GM12878 (cell line): ENCODE data around the gene HUWE1. TPM values are rescaled to one million over a fixed set of nuclear protein-coding genes. Genes with fewer than 3 reads are reported as not detected.

Experiments used
- ATAC-seq: fragments of 200-7000 bp; cut with Tn5 transposase; 3 replicates; pipeline ENCODE4 v1.9.1; 2020; ENCODE audit warnings: mild to moderate bottlenecking, moderate library complexity
- BruUV-seq: library from RNA; stranded (reverse); fragments of 400-500 nt; replicated peaks from 2 replicates; lab custom pipeline; 2021; lab: Mats Ljungman, UMichigan
- CTCF ChIA-PET: fragments of 300-600 bp; sonication (Branson Sonifier 250); formaldehyde crosslinking; extraction: SDS; loops from one replicate; lab custom pipeline; 2021; ENCODE audit warnings: inconsistent platforms; lab: Yijun Ruan, JAX
- POLR2A ChIA-PET: fragments of 350-600 bp; formaldehyde crosslinking; extraction: SDS; loops from one replicate; lab custom pipeline; 2021; ENCODE audit warnings: inconsistent platforms; lab: Charles Lee
- RAD21 ChIA-PET: fragments of 300-600 bp; sonication (Branson Sonifier 250); formaldehyde crosslinking; loops from one replicate; lab custom pipeline; 2023; ENCODE audit warnings: antibody characterized with exemption; ENCODE audit not compliant: unreplicated experiment; lab: Charles Lee
- SMC1A ChIA-PET: fragments of 300-600 bp; sonication (Branson Sonifier 250); formaldehyde crosslinking; loops from one replicate; lab custom pipeline; 2023; ENCODE audit not compliant: unreplicated experiment, uncharacterized antibody; lab: Charles Lee
- DNase-seq: peaks from one replicate; pipeline ENCODE4 v3.0.0-alpha.2; 2011; ENCODE audit warnings: low read depth, low spot score
- FAIRE-seq: peaks from 3 replicates; lab custom pipeline; 2011; peaks lifted over from hg19 to GRCh38; lab: Jason Lieb, UNC
- H2AFZ ChIP-seq: 2 replicates; pipeline ENCODE4 v1.6.0; 2011; ENCODE audit warnings: low read depth, low read length, control low read depth; ENCODE audit not compliant: control insufficient read depth
- H3K27ac ChIP-seq: 2 replicates; pipeline ENCODE4 v1.5.1; 2011; ENCODE audit warnings: control low read depth; ENCODE audit not compliant: control insufficient read depth, insufficient read depth
- H3K27me3 ChIP-seq, 2 experiments: replicated peaks in 1 of 2; 2 replicates each; pipeline versions ENCODE4 v1.6.0 to v1.6.1; 2011; ENCODE audit warnings: low read length in 1 of 2; ENCODE audit not compliant: control insufficient read depth in 2 of 2, insufficient read depth in 2 of 2
- H3K36me3 ChIP-seq, 2 experiments: 2 replicates each; pipeline ENCODE4 v1.5.1; 2011; ENCODE audit warnings: low read length in 1 of 2; ENCODE audit not compliant: control insufficient read depth in 2 of 2, insufficient read depth in 2 of 2
- H3K4me1 ChIP-seq: 2 replicates; pipeline ENCODE4 v1.6.1; 2011; ENCODE audit warnings: mild to moderate bottlenecking, low read length, moderate library complexity, mixed read lengths; ENCODE audit not compliant: control insufficient read depth, insufficient read depth
- H3K4me2 ChIP-seq: 2 replicates; pipeline ENCODE4 v1.6.0; 2011; ENCODE audit warnings: control low read depth; ENCODE audit not compliant: control insufficient read depth, insufficient read depth
- H3K4me3 ChIP-seq: fragments of 200-600 bp; sonication (generic); 2 replicates; pipeline ENCODE4 v1.5.1; 2016
- H3K79me2 ChIP-seq: 2 replicates; pipeline ENCODE4 v1.6.0; 2011; ENCODE audit warnings: low read length; ENCODE audit not compliant: control insufficient read depth, insufficient read depth
- H3K9ac ChIP-seq: 2 replicates; pipeline ENCODE4 v1.8.0; 2011; ENCODE audit warnings: low read length, control low read depth, mixed read lengths; ENCODE audit not compliant: control insufficient read depth, insufficient read depth
- H3K9me3 ChIP-seq: replicated peaks from 3 replicates; pipeline ENCODE4 v1.5.1; 2011; ENCODE audit warnings: mild to moderate bottlenecking, low read length; ENCODE audit not compliant: control insufficient read depth, insufficient read depth
- H4K20me1 ChIP-seq: 2 replicates; pipeline ENCODE4 v1.6.0; 2011; ENCODE audit not compliant: control insufficient read depth, insufficient read depth
- CBX5 ChIP-seq: sonication (generic); IDR thresholded peaks from 2 replicates; pipeline ENCODE4 v1.6.1; 2016; ENCODE audit warnings: low read depth, moderate library complexity, mild to moderate bottlenecking, inconsistent platforms
- EGR1 ChIP-seq, 2 experiments: IDR thresholded peaks; 1 replicate in 1 of 2; 2 replicates in 1 of 2; pipeline ENCODE4 v1.6.1; 2011 to 2012; ENCODE audit warnings: low read depth in 2 of 2, low read length in 2 of 2, borderline replicate concordance in 1 of 2, mild to moderate bottlenecking in 1 of 2, moderate library complexity in 1 of 2
- ETV6 ChIP-seq, 2 experiments: fragments of 450-650 bp in 1 of 2; IDR thresholded peaks in 1 of 2; conservative IDR thresholded peaks in 1 of 2; 2 replicates each; pipeline ENCODE4 v1.6.1; 2014; ENCODE audit warnings: antibody characterized with exemption in 1 of 2, borderline replicate concordance in 1 of 2, low read depth in 1 of 2, mild to moderate bottlenecking in 1 of 2, moderate library complexity in 1 of 2
- GATAD2B ChIP-seq: fragments of 450-650 bp; conservative IDR thresholded peaks from 2 replicates; pipeline ENCODE4 v1.6.1; 2017; ENCODE audit warnings: low read depth, mild to moderate bottlenecking, moderate library complexity
- NR2C1 ChIP-seq: fragments of 450-650 bp; IDR thresholded peaks from 2 replicates; pipeline ENCODE4 v1.6.1; 2017; ENCODE audit warnings: antibody characterized with exemption, mild to moderate bottlenecking, moderate library complexity
- POLR2AphosphoS5 ChIP-seq: IDR thresholded peaks from 2 replicates; pipeline ENCODE4 v1.6.1; 2011; ENCODE audit warnings: mild to moderate bottlenecking, low read length, inconsistent platforms
- SMC3 ChIP-seq: IDR thresholded peaks from 2 replicates; pipeline ENCODE4 v1.6.1; 2011; ENCODE audit warnings: low read length, improper control_type of control experiment, borderline replicate concordance
- SREBF1 ChIP-seq: IDR thresholded peaks from 2 replicates; pipeline ENCODE4 v1.6.1; 2012; ENCODE audit warnings: mild to moderate bottlenecking, low read length
- SRF ChIP-seq, 2 experiments: IDR thresholded peaks; 2 replicates each; pipeline ENCODE4 v1.6.1; 2011; ENCODE audit warnings: low read depth in 2 of 2, low read length in 2 of 2, mild to moderate bottlenecking in 1 of 2, moderate library complexity in 1 of 2
- ZNF384 ChIP-seq: IDR thresholded peaks from 2 replicates; pipeline ENCODE4 v1.6.1; 2012; ENCODE audit warnings: low read depth, mild to moderate bottlenecking, low read length, improper control_type of control experiment, borderline replicate concordance
- WGBS: methylation state at CpG from one replicate; pipeline ENCODE4 v1.1.6; 2016; ENCODE audit warnings: low lambda C conversion rate; ENCODE audit not compliant: insufficient replicate concordance, insufficient coverage; ENCODE audit errors: missing lambda C conversion rate; 5-methylcytosine and 5-hydroxymethylcytosine counted together
- in situ Hi-C: fragments of 300-500 bp; cut with MboI; formaldehyde crosslinking; loops from 9 replicates; pipeline ENCODE4 v1.14.3; 2018; ENCODE audit warnings: mixed read lengths
- intact Hi-C: fragments of 100-400 bp; cut with micrococcal nuclease; formaldehyde crosslinking; loops from one replicate; pipeline ENCODE4 v1.14.2; 2022; ENCODE audit not compliant: unreplicated experiment
- polyA plus RNA-seq, 11 experiments: library from polyadenylated mRNA; depleted of rRNA in 4 of 11; unstranded in 6 of 11; stranded (reverse) in 5 of 11; fragments of >200 nt; fragmentation: Nextera tagmentation in 4 of 11; fragmentation: Illumina TruSeq in 1 of 11; extraction: Ambion mirVana in 4 of 11; extraction: Trizol in 1 of 11; gene quantifications; 1 replicate in 1 of 11; 2 replicates in 10 of 11; pipeline versions ENCODE4 v1.2.1 to v1.2.3, GENCODE V29; 2011 to 2016; ENCODE audit warnings: inconsistent platforms in 2 of 11, missing spikeins in 2 of 11, low read depth in 1 of 11
- total RNA-seq, 4 experiments: library from RNA; depleted of rRNA in 3 of 4; stranded (reverse); fragments of >200 nt in 3 of 4; fragmentation: Illumina TruSeq in 1 of 4; extraction: Trizol in 1 of 4; gene quantifications; 2 replicates each; pipeline versions ENCODE4 v1.2.1 to v1.2.3, GENCODE V29; 2013 to 2021
- TF ChIP-seq, protein P1 (sequence below): fragments of 450-650 bp; IDR thresholded peaks from 2 replicates; pipeline ENCODE4 v1.6.1; 2018; ENCODE audit warnings: mild to moderate bottlenecking, low read depth, moderate library complexity; ENCODE audit not compliant: partially characterized antibody
- TF ChIP-seq, protein P2 (sequence below): fragments of 450-650 bp; formaldehyde crosslinking; IDR thresholded peaks from 2 replicates; pipeline ENCODE4 v1.4.0; 2022; ENCODE audit warnings: mild to moderate bottlenecking, moderate library complexity

Gene HUWE1
- total and polyA plus RNA-seq, 10 of the 15 experiments (the other 5 are each of a cell fraction or from before 2014, with no cell fraction given) = 35.9 to 280 (median 100) TPM

- intact Hi-C loops = no loop called here
- H3K36me3 ChIP-seq = peaks cover 15 to 36% of the 10 kb centered on the region in 2 experiments; a peak in 3 of 4 replicates
- DNase-seq = no peak
- no peak for ATAC-seq
- H3K27me3 ChIP-seq = no peaks in the 10 kb centered on the region
- H2AFZ ChIP-seq = no peak overlapping the region
- no peaks in the 10 kb centered on the region for H3K9me3 ChIP-seq
- H3K4me3 ChIP-seq = no peak overlapping the region
- no peak for TF ChIP-seq ZNF384
- no peak for TF ChIP-seq GATAD2B
- no peak for TF ChIP-seq SMC3
- ChIA-PET CTCF (interaction anchor here (0.6 kb wide), 1 partner anchor 241 kb away, joined by 3 read pairs; no protein-coding TSS in a partner anchor), POLR2A (no interaction called here), SMC1A (no interaction called here), RAD21 (no interaction called here)
- H3K79me2 ChIP-seq = no peaks in the 10 kb centered on the region
- no peaks in the 10 kb centered on the region for H3K4me1 ChIP-seq
- in situ Hi-C loops = no loop called here
- no peak overlapping the region for H3K9ac ChIP-seq
- H4K20me1 ChIP-seq = no peaks in the 10 kb centered on the region; the same call in 1 of the 2 replicates
- no peak overlapping the region for H3K4me2 ChIP-seq
- no peak overlapping the region for H3K27ac ChIP-seq
- FAIRE-seq = no peak
- BruUV-seq = no TSS peak
- 52% methylated on average over 6 of the region's 6 CpGs for WGBS
These were observed 127.9 kb downstream of the HUWE1 start for GRCh38 chrX:53558646-53559045.

- no peak overlapping the region for H3K4me2 ChIP-seq
- ATAC-seq = no peak
- H3K79me2 ChIP-seq = no peaks in the 10 kb centered on the region
- intact Hi-C loops = no loop called here
- H3K9ac ChIP-seq = no peak overlapping the region
- no peak for FAIRE-seq
- ChIA-PET POLR2A (no interaction called here), SMC1A (no interaction called here), RAD21 (no interaction called here), CTCF (no interaction called here)
- no peaks in the 10 kb centered on the region; the same call in 1 of the 2 replicates for H4K20me1 ChIP-seq
- WGBS = 67% methylated on average over 3 of the region's 3 CpGs
- no peaks in the 10 kb centered on the region for H3K9me3 ChIP-seq
- BruUV-seq = no TSS peak
- in situ Hi-C loops = no loop called here
- no peak overlapping the region for H3K27ac ChIP-seq
- H2AFZ ChIP-seq = no peak overlapping the region
- peaks cover 10 to 21% of the 10 kb centered on the region in 2 experiments; a peak in 3 of 4 replicates for H3K36me3 ChIP-seq
- no peak for DNase-seq
- no peak overlapping the region for H3K4me3 ChIP-seq
- H3K4me1 ChIP-seq = no peaks in the 10 kb centered on the region
- no peaks in the 10 kb centered on the region for H3K27me3 ChIP-seq
- TF ChIP-seq, protein P1, sequence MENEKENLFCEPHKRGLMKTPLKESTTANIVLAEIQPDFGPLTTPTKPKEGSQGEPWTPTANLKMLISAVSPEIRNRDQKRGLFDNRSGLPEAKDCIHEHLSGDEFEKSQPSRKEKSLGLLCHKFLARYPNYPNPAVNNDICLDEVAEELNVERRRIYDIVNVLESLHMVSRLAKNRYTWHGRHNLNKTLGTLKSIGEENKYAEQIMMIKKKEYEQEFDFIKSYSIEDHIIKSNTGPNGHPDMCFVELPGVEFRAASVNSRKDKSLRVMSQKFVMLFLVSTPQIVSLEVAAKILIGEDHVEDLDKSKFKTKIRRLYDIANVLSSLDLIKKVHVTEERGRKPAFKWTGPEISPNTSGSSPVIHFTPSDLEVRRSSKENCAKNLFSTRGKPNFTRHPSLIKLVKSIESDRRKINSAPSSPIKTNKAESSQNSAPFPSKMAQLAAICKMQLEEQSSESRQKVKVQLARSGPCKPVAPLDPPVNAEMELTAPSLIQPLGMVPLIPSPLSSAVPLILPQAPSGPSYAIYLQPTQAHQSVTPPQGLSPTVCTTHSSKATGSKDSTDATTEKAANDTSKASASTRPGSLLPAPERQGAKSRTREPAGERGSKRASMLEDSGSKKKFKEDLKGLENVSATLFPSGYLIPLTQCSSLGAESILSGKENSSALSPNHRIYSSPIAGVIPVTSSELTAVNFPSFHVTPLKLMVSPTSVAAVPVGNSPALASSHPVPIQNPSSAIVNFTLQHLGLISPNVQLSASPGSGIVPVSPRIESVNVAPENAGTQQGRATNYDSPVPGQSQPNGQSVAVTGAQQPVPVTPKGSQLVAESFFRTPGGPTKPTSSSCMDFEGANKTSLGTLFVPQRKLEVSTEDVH = no peak
- TF ChIP-seq POLR2AphosphoS5 (no peak), NR2C1 (no peak), SRF (IDR thresholded peaks at IDR 0.05; ENCODE audit: low read depth in 2 of 2, low read length in 2 of 2) (no peak), ETV6 (conservative IDR thresholded peaks at IDR 0.05 in 1 of 2, IDR thresholded peaks at IDR 0.05 in 1 of 2; ENCODE audit: borderline replicate concordance in 1 of 2, low read depth in 1 of 2) (no peak), CBX5 (no peak), SREBF1 (no peak), EGR1 (IDR thresholded peaks at IDR 0.05; ENCODE audit: borderline replicate concordance in 1 of 2, low read depth in 2 of 2, low read length in 2 of 2) (no peak)
- TF ChIP-seq, protein P2, sequence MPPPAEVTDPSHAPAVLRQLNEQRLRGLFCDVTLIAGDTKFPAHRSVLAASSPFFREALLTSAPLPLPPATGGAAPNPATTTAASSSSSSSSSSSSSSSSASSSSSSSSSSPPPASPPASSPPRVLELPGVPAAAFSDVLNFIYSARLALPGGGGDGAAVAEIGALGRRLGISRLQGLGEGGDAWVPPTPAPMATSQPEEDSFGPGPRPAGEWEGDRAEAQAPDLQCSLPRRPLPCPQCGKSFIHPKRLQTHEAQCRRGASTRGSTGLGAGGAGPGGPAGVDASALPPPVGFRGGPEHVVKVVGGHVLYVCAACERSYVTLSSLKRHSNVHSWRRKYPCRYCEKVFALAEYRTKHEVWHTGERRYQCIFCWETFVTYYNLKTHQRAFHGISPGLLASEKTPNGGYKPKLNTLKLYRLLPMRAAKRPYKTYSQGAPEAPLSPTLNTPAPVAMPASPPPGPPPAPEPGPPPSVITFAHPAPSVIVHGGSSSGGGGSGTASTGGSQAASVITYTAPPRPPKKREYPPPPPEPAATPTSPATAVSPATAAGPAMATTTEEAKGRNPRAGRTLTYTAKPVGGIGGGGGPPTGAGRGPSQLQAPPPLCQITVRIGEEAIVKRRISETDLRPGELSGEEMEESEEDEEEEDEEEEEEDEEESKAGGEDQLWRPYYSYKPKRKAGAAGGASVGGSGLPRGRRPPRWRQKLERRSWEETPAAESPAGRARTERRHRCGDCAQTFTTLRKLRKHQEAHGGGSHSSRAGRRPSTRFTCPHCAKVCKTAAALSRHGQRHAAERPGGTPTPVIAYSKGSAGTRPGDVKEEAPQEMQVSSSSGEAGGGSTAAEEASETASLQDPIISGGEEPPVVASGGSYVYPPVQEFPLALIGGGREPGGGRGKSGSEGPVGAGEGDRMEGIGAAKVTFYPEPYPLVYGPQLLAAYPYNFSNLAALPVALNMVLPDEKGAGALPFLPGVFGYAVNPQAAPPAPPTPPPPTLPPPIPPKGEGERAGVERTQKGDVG (CRISPR knock-in tag) = no peak
These were observed 129.7 kb downstream of the HUWE1 start for GRCh38 chrX:53556868-53557267.
